A673 (cell line): ENCODE data around the gene RORB. TPM values are rescaled to one million over a fixed set of nuclear protein-coding genes. Genes with fewer than 3 reads are reported as not detected.
A peak's percentile ranks its signal among the peaks of the same experiment; 100 is the strongest.

Source experiments
- BruUV-seq: library from RNA; stranded (reverse); fragments of 400-500 nt; replicated peaks from 2 replicates; lab custom pipeline; 2021; lab: Mats Ljungman, UMichigan
- CTCF ChIA-PET: fragments of 300-600 bp; sonication (Branson Sonifier 250); formaldehyde crosslinking; loops from one replicate; lab custom pipeline; 2022; ENCODE audit warnings: antibody characterized with exemption; lab: Charles Lee
- POLR2A ChIA-PET: fragments of 300-600 bp; sonication (Branson Sonifier 250); formaldehyde crosslinking; loops from one replicate; lab custom pipeline; 2022; ENCODE audit warnings: antibody characterized with exemption; ENCODE audit not compliant: low non-redundant PET; lab: Charles Lee
- DNase-seq: peaks from one replicate; pipeline ENCODE4 v3.0.0-alpha.2; 2015; ENCODE audit warnings: low spot score
- H3K27ac ChIP-seq: fragments of 200-600 bp; sonication (generic); 2 replicates; pipeline ENCODE4 v1.5.1; 2016; ENCODE audit warnings: mixed run types, low read depth, mild to moderate bottlenecking, mixed read lengths, antibody characterized with exemption, low read length; ENCODE audit not compliant: poor library complexity, severe bottlenecking
- H3K27me3 ChIP-seq: fragments of 200-600 bp; sonication (generic); replicated peaks from 2 replicates; pipeline ENCODE4 v1.6.1; 2017; ENCODE audit warnings: mixed run types, low read depth, mild to moderate bottlenecking, mixed read lengths, antibody characterized with exemption, low read length; ENCODE audit not compliant: insufficient read depth, poor library complexity
- H3K36me3 ChIP-seq: fragments of 200-600 bp; sonication (generic); 2 replicates; pipeline ENCODE4 v1.6.1; 2016; ENCODE audit warnings: mixed run types, mild to moderate bottlenecking, mixed read lengths, antibody characterized with exemption, low read length; ENCODE audit not compliant: insufficient read depth, poor library complexity, severe bottlenecking
- H3K4me1 ChIP-seq: fragments of 200-600 bp; sonication (generic); 2 replicates; pipeline ENCODE4 v1.6.1; 2017; ENCODE audit warnings: mixed run types, mild to moderate bottlenecking, mixed read lengths, antibody characterized with exemption, low read length; ENCODE audit not compliant: insufficient read depth, poor library complexity, severe bottlenecking
- H3K4me3 ChIP-seq: fragments of 200-600 bp; sonication (generic); 2 replicates; pipeline ENCODE4 v1.5.1; 2016; ENCODE audit warnings: low read depth, mixed run types, mild to moderate bottlenecking, mixed read lengths, low read length; ENCODE audit not compliant: poor library complexity, severe bottlenecking
- H3K9me3 ChIP-seq: fragments of 200-600 bp; sonication (generic); 2 replicates; pipeline ENCODE4 v1.6.1; 2016; ENCODE audit warnings: mixed run types, low read depth, mild to moderate bottlenecking, mixed read lengths, antibody characterized with exemption, low read length; ENCODE audit not compliant: poor library complexity, severe bottlenecking
- CTCF ChIP-seq: fragments of 300-800, 200-600 bp; sonication (generic); conservative IDR thresholded peaks from 2 replicates; pipeline ENCODE4 v1.5.1; 2017; ENCODE audit warnings: low read depth, mild to moderate bottlenecking, antibody characterized with exemption, low read length, moderate library complexity, mixed read lengths
- EZH2 ChIP-seq: fragments of 200-600 bp; sonication (generic); IDR thresholded peaks from 2 replicates; pipeline ENCODE4 v1.6.1; 2017; ENCODE audit warnings: borderline replicate concordance, low read depth, mild to moderate bottlenecking, mixed read lengths, antibody characterized with exemption, low read length; ENCODE audit not compliant: poor library complexity, severe bottlenecking
- intact Hi-C: fragments of 100-400 bp; cut with micrococcal nuclease; formaldehyde crosslinking; loops from one replicate; pipeline ENCODE4 v1.10.0; 2022; ENCODE audit not compliant: unreplicated experiment
- total RNA-seq: library from RNA; stranded (reverse); gene quantifications from 2 replicates; pipeline ENCODE4 v1.2.3, GENCODE V29; 2021

The RORB gene
- total RNA-seq, 1 experiment from 2014 or later, result 0.02 TPM

GRCh38 chr9:74729136-74729695 lies 232.1 kb downstream of the RORB start:
- peak; percentile 46 for DNase-seq
- no peaks in the 10 kb centered on the region for H3K4me1 ChIP-seq
- no TSS peak for BruUV-seq
- POLR2A ChIA-PET, result no interaction called here
- H3K9me3 ChIP-seq, result no peaks in the 10 kb centered on the region
- no peaks in the 10 kb centered on the region for H3K36me3 ChIP-seq
- peaks cover 13% of the 10 kb centered on the region for H3K27me3 ChIP-seq
- intact Hi-C loops, result no loop called here
- TF ChIP-seq EZH2 (no peak), CTCF (no peak)
- H3K27ac ChIP-seq, result no peak overlapping the region
- CTCF ChIA-PET, result no interaction called here
- H3K4me3 ChIP-seq, result no peak overlapping the region

GRCh38 chr9:74735761-74736160 lies 238.6 kb downstream of the RORB start:
- Histone ChIP-seq H3K4me3 (no peak overlapping the region), H3K4me1 (no peaks in the 10 kb centered on the region), H3K27me3 (peaks cover 12% of the 10 kb centered on the region), H3K36me3 (no peaks in the 10 kb centered on the region), H3K27ac (no peak overlapping the region), H3K9me3 (no peaks in the 10 kb centered on the region)
- TF ChIP-seq CTCF, result no peak
- TF ChIP-seq EZH2, result no peak
- POLR2A ChIA-PET, result no interaction called here
- no peak for DNase-seq
- no TSS peak for BruUV-seq
- intact Hi-C loops, result no loop called here
- CTCF ChIA-PET, result no interaction called here

GRCh38 chr9:74736646-74737045 lies 239.5 kb downstream of the RORB start:
- intact Hi-C loops, result no loop called here
- CTCF ChIA-PET, result no interaction called here

More at GRCh38 chr9:74736646-74737045, 239.5 kb downstream of the RORB start:
- no peaks in the 10 kb centered on the region for H3K4me1 ChIP-seq
- TF ChIP-seq CTCF (no peak), EZH2 (no peak)
- no peak overlapping the region for H3K4me3 ChIP-seq
- H3K27ac ChIP-seq, result no peak overlapping the region
- H3K27me3 ChIP-seq, result peaks cover 13% of the 10 kb centered on the region
- H3K9me3 ChIP-seq, result no peaks in the 10 kb centered on the region
- DNase-seq, result no peak
- no TSS peak for BruUV-seq
- no peaks in the 10 kb centered on the region for H3K36me3 ChIP-seq
- POLR2A ChIA-PET, result no interaction called here
